Measurements from ENCODE around the gene COBL.
"Not testable (repeated sequence)": the region's sequence is repeated elsewhere in the genome, so short reads cannot be mapped to it uniquely, and the experiment has no call there.

COBL gene

DNA sequence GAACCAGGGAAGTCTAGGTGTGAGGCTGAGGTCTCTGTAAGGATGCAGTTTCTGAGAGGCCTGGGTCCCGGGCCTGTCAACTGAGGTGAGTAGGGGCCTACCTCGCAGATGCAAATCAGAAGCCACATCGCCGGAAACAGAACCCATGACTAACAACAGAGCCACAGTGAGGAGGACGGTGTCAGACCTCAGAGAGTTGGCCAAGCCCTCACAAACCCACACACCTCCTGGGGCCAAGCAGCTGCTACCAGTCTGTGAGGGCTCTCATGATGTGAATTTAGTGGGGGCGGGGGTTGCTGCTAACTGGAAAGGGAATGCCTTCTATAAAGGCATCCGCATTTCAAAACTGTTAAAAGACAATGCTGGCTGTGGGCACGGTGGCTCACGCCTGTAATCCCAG, 103.0 kb downstream of the COBL start:
- peak in 1 of 2 donors; percentile 3 for DNase-seq (ENCODE audit: extremely low read depth in 1 of 2, low read depth in 1 of 2)

DNA sequence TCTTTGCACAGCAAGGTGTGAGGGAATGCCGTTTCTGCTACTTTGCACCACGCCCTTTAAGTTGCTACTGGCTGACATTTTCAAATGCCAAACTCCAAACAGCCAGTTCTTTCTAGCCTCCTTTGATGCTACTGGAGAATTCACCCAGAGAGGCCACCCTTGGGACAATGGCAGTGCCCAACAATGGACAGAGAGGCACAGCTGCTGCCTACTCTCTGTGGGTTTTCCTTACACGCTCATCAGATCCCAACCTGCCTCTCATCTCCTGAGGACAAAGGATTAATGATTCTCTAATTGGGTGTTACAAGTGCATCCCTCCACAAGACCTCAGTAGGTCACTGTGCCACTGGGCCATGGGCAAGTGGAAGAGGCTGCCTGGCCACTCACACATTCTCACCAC, 105.8 kb downstream of the COBL start:
- no peak for DNase-seq (ENCODE audit: extremely low read depth in 1 of 2, low read depth in 1 of 2)

DNA sequence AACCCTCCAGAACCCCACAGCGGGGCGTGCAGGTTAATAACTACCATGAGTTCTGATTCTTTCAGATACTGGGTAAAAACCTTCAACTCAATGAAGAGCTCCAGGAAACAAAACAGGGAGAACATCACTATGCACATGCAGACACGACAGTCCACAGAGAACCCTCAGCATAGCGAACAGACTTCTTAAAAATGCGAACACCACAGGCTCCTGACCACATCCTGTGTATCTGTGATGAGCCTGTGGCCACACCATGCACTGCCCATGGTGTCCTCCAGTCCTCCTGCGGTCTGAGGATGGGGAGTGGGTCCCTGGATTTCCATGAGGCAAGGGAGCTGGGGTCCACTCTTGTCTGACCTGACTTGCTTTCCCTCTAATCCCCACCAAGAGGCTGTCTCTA, 107.2 kb downstream of the COBL start:
- DNase-seq (ENCODE audit: extremely low read depth in 1 of 2, low read depth in 1 of 2), result no peak

DNA sequence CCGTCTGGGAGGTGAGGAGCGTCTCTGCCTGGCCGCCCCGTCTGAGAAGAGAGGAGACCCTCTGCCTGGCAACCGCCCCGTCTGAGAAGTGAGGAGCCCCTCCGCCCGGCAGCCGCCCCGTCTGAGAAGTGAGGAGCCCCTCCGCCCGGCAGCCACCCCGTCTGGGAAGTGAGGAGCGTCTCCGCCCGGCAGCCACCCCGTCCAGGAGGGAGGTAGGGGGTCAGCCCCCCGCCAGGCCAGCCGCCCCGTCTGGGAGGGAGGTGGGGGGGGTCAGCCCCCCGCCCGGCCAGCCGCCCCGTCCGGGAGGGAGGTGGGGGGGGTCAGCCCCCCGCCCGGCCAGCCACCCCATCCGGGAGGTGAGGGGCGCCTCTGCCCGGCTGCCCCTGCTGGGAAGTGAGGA, 108.5 kb downstream of the COBL start:
- not testable (repeated sequence) for DNase-seq (ENCODE audit: extremely low read depth in 1 of 2, low read depth in 1 of 2)

DNA sequence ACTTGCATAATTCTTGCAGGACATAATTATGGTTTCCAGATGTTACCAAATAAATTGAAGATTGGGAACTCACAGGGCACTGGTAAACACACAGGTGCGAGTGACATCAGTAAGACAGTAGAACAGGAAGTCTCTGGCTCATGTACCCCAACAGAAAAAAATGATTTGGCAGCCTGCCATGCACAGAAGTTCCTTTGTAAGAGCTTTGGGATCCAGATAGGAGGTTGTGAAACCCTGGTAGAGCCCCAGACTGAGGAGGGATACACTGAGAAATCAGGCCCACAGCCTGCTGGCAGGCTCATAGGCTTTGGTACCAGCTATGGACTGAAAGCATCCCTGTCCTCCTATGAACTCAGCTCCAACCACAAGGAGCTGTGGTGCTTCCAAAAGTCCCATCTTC, 118.0 kb downstream of the COBL start:
- DNase-seq (ENCODE audit: extremely low read depth in 1 of 2, low read depth in 1 of 2), result no peak

DNA sequence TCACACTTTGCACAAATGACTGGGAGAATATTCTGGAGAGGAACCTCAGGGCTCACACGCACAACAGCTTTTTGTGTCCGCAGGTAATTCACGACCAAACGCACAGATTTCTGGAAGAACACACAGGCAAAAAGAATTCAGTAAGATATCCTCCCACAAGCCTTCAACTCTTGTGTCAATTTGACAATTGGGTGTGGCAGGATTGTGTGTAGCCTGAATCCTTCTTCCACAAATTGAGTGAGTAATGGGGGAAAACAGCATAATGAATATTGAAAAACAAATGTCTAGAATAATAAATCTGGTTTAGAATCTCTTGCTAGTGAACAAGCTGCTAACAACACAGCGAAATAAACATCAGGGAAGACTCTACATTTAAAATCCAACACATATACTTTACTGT, 125.6 kb downstream of the COBL start:
- no peak for DNase-seq (ENCODE audit: extremely low read depth in 1 of 2, low read depth in 1 of 2)

DNA sequence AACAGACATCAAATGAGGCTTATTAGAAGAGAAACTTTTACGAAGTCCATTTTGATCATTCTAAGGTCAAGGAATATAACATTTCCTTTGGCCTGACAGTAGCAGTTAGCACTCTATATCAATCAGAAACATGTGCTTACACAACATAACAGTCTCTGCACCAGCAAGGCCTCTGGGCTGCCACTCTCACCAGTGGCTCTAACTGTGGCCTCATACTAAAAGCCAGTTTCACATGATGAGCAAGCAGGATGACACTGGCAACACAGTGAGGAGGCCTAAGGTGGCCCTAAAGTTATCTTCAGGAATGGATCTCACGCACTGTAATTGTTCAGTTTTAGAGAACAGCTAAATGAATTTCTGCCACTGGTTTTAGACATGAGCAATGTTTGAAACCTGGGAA, 126.8 kb downstream of the COBL start:
- DNase-seq (ENCODE audit: extremely low read depth in 1 of 2, low read depth in 1 of 2), result no peak

DNA sequence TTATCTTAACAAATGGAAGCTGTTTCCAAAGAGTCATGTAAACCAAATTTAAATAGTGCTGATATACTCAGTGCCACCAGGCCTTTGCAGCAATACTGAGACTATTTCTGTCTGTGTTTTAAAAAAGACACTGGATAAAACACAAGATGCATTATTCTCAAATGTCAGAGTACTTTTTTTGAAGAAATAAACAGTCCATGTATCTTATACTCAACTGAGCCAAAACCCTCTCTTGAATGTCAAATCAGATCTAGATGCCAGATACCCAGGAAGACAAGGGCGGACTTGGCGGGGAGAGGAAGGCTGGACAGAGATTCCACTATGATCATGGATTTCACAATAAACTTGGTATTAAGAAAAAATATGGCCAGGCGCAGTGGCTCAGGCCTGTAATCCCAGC, 127.6 kb downstream of the COBL start:
- DNase-seq (ENCODE audit: extremely low read depth in 1 of 2, low read depth in 1 of 2), result no peak

DNA sequence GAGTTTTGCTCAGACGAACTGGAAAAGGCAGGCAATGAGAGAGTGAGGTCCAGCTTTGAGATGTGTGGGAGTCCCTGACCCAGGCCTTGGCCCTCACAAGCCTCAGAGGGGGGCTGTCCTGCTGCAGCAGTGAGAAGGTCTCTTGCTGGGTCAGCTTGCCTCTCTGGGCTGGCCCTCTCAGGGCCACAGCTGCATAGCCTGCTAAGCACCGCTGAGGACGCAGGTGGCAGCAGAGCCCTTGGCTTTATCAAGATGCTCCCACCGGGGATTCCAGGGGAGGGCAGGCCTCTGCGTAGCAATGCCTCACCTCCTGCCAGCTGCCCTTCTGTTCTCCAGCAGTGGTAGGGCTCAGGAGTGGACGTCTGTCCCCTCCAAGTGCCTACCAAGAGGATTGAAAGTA, 128.7 kb downstream of the COBL start:
- DNase-seq (ENCODE audit: extremely low read depth in 1 of 2, low read depth in 1 of 2), result no peak

DNA sequence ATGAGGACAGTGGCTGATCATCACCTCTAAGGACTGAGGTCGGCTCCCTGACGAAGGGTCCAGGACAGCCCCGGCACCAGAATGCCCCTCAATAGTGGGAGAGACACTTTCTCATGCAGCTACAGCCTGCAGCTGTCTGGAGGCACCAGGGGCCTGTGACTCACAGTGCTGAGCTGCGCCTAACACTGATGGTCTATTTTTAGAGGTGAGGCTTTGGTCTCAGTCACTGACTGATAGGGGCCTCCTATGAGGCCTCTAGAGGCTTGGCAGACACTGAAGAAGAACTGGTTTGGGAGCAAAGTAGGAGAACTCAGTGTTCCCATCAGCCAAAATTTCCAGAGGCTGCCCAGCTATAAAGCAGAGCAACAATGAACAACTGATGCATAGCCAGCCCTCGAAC, 130.1 kb downstream of the COBL start:
- DNase-seq (ENCODE audit: extremely low read depth in 1 of 2, low read depth in 1 of 2), result no peak

DNA sequence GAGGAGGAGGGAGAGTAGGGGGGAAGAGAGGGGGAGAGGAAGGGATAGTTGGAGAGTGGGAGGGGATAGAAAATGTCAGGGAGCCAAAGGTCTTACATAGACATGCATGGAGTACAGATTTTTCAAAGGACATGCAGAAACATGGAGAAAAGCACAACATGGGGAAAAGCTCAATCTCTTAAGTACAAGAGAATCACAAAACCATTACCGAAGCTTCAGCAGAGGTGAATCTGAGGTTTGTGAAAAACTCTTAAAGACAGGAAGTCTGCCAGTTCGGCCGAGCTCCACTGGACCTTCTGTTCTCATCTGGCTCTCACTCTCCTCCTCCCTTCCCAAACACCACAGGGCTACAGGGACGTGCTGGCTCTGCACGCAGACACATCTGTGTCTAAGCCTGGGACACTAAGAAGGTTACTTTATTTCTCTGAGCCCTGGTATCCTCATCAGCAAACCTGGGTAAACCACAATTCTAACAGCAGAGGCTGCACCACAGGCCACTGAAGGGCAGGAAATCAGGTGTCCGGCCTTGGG, 133.9 kb downstream of the COBL start:
- DNase-seq (ENCODE audit: extremely low read depth in 1 of 2, low read depth in 1 of 2), result no peak

DNA sequence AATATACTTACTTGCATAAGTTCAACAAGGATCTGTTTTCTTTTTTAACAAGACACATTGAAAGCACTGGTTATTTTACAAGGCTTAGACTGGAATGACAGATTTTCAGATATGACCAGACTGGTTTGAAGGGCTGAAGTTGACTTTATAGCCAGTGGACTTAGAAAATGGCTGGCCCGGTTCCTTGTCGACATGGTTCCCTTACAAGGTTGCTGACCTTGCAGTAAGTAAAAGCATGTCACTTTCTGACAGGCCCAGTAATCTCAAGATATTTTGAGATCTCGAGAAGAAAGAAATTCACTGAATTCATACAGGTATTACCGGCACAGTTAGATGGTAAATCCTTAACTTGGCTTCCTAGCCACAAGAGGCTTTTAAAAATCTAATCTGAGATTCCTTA, 136.5 kb downstream of the COBL start:
- DNase-seq (ENCODE audit: extremely low read depth in 1 of 2, low read depth in 1 of 2), result no peak

DNA sequence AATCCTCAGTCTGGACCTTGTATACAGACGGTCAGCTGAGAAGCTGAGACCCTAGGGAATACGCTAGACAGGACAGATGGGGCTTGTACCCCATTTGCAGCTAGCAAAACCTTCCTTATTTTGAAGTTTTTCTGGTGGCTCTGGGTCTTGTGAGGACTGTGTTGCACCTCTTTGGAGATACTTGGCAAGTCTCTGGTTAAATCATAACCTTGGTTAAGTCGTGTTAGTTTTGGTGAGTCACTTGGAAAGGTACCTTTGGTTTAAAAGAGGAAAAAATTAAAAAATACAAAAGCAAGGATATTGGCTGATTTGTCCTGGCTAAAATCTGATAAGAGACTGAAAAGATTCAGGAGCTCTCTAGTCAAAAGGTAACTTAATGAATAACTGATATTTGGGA, 140.6 kb downstream of the COBL start:
- no peak for DNase-seq (ENCODE audit: extremely low read depth in 1 of 2, low read depth in 1 of 2)

DNA sequence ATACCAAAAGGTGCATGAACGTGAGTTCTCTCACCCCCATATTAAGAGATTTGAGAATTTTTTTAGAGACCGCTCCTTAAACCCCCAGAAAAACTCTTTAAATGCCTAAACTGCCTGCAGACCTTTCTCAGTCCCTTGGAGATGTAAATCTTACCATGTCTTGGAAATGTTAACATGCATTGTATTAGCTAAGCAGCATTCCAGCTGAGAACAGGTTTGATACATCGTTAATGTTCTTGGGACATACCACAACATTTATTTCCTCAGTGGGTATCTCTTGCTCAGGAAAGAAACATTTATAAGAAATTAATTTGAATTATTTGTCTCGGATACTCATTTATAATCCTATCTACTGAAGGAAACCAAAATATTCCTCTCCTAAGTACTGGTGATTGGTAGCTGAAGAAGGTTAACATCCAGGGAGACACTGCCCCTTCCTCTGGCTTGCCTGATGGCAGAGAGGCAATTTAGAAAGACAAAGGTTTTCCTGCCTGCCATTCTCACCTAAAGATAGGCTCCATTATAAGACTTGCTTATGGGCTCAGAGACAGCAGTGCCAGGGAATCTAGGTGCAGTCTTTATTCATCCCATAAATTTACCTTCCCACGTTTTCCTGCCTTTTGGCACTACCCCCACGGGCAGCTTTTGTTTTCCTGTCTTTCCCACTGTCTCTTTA, 141.2 kb downstream of the COBL start:
- DNase-seq (ENCODE audit: extremely low read depth in 1 of 2, low read depth in 1 of 2), result no peak

DNA sequence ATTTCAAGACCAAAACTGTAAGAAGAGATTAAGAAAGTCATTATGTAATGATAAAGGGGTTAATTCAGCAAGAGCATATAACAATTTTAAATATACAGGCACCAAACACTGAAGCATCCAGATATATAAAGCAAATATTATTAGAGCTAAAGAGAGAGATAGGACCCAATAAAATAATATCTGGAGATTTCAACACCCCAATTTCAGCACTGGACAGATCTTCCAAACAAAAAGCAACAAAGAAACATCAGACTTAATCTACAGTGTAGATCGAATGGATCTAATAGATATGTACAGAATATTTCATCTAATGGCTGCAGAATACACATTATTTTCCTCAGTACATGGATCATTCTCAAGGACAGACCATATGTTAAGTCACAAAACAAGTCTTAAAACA, 151.3 kb downstream of the COBL start:
- no peak for DNase-seq (ENCODE audit: extremely low read depth in 1 of 2, low read depth in 1 of 2)

DNA sequence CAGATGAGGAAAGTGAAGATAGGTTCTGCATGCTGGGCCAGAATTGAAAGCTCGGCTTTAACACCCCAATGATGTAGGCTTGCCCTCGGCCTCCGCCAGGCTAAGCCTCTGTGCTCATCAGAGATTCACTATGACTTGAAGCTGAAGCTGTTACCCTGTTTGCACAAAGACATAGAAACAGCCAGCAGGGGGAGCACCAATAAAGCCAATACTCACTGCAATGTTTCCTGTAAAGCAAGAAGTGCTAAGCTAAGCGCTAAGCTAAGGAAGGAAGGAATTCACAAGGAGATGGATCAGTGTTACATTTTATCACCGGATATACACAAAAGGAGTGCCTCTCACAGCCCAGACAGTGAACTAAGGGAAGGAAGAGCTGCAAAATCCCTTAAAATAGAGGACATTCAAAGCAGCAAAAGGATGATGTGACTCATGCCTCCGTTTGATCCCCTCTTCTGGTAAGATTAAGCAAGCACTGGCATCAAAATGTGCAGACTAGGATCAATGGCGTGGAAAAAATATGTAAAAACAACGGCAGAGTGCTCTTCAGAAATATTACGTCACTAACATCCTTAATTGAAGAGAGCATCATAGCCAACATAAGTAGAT, 153.8 kb downstream of the COBL start:
- peak; percentile 14 to 58 for DNase-seq (ENCODE audit: extremely low read depth in 1 of 2, low read depth in 1 of 2)

DNA sequence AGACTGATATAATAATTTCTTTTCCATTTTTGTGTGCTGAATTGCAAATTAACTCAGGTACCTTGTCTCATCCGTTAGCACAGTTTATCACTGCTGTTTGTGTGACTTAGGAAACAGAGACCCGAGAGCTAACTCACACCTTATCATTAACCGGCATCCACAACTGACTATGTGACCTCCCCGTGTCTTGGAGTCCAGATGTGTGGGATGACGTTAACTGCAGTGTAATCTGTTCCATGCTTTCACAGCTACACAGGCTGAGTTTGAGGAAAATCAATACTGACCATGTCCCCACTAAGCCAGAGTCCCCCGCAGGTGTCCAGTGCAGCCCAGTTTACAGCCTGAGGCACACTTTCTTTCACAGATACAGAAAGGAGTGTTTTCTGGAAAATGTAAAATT, 154.7 kb downstream of the COBL start:
- no peak for DNase-seq (ENCODE audit: extremely low read depth in 1 of 2, low read depth in 1 of 2)

DNA sequence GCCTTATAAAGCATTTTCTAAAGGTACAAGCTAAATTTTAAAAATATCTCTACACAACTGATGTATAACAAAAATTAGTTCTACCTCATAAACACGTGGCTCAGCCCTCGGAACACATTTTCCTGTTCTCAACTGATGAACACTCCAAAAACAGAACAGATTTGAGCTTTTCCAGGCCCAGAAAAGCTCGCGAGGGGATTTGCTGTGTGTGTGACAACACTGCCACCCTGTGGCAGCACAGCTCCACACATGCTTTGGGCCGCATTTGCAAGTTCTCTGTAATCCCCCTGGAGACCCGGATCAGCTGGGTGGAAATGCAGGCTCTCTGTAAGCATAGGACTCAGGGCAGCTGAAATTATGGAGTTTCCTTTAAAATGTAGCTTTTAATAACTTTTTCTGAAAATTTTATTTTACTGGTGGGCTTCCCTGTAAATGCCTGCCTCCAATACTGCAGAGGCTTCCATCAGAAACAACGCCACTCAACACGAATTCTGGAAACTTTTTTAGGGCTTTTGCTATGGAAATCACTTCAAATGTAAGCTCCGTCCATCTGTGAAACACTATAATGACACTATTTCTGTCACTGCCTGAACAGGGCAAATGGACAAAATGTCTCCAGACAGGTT, 155.5 kb downstream of the COBL start:
- DNase-seq (ENCODE audit: extremely low read depth in 1 of 2, low read depth in 1 of 2), result peak; percentile 9 to 26

DNA sequence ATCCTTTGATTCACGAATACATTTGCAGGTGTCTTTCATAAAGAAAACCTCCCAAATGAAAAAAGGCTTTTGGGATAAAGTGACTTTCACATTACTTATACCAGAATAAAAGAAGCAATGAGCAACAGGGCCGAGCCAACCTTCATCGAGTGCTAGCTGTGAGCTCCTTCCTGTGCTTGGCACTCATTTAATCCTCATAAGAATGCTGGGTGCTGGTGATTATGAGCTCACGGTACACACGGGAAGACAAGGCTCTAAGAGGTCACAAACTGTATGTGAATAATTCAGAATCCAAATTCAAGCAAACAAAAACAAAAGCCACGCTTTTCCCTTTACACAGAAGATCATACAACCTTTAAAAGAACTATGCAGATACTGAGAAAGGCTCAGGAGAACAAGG, 156.2 kb downstream of the COBL start:
- DNase-seq (ENCODE audit: extremely low read depth in 1 of 2, low read depth in 1 of 2), result no peak

DNA sequence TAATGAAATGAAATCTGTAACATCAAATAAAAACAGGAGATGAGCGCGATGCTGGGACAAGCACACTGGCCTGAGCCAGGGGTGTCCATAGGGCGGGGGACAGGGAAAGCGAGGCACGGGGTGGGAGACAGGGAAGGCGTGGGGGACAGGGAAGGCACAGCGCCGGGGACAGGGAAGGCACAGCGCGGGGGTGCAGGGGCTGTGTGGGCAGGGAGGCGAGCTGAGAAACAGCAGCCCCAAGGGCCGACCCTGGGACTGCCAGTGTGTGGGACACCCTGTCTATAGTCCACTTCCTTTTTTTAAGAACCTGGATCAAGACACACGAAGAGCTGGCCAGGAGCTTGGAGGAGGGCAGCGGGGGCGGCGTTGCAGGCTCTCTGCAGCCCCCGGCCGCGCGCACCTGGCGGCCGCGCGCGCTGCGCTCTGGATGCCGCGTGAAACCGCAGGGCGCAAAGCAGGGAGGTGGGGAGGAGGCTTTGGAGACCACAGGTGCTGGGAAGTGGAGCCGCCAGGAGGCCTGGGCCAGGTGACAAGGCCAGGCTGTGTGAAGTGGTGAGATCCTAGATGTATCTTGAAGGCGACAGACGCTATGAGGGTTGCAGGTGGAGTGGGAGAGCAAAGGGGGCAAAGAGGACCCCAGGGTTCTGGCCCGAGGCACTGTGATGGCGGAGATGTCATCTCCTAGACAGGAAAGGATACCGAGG, 157.7 kb downstream of the COBL start:
- DNase-seq (ENCODE audit: extremely low read depth in 1 of 2, low read depth in 1 of 2), result no peak

DNA sequence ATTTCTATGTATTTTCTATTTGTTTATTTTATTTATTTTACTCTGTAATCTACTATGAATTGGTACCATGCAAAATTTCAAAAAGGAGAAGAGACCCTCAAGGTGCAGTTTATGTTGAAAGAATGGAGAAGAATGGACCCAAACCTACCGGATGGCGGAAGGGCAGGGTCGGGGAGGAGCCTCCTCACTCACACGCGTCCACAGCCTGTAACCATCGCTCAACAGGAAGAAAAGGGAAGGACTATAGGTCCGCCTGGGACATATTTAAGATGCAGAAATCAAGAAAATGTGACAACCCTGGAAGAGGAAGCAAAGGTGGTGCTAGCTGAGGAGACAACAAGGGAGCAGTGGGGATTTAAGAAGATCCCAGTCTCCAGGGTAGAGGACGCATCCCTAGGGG, 158.4 kb downstream of the COBL start:
- DNase-seq (ENCODE audit: extremely low read depth in 1 of 2, low read depth in 1 of 2), result no peak

DNA sequence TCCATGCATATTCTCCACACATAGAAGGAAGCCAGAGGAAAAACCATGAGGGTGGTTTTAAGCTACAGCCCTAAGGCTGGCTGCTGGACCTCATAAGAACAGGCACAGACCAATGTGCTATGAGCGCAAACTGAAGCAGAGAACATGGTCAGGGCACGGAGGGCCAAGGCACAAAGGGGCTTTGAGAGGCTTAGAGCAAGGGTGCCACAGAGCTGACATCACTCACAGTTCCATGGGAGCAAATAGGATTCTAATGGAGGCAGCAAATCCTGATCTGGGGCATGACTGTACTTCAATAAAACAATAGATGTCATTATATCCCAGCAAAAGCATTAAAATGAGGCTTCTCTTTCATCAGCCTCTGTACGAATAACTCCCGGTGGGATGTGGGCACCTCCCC, 162.4 kb downstream of the COBL start:
- no peak for DNase-seq (ENCODE audit: extremely low read depth in 1 of 2, low read depth in 1 of 2)

Data from stimulated activated CD8-positive, alpha-beta memory T cell treated with anti-CD3 and anti-CD28 coated beads, Interleukin-7, amount 100 ng/mL, for 48 hours (primary cell).